ENCODE data around the gene SLC25A45. TPM values are rescaled to one million over a fixed set of nuclear protein-coding genes. Genes with fewer than 3 reads are reported as not detected.
A peak's percentile ranks its signal among the peaks of the same experiment; 100 is the strongest.
"Not testable (repeated sequence)": the region's sequence is repeated elsewhere in the genome, so short reads cannot be mapped to it uniquely, and the experiment has no call there.

The SLC25A45 gene
- total and polyA plus RNA-seq, 8 donors: 16.2 to 58.2 (median 34.7) TPM

DNA sequence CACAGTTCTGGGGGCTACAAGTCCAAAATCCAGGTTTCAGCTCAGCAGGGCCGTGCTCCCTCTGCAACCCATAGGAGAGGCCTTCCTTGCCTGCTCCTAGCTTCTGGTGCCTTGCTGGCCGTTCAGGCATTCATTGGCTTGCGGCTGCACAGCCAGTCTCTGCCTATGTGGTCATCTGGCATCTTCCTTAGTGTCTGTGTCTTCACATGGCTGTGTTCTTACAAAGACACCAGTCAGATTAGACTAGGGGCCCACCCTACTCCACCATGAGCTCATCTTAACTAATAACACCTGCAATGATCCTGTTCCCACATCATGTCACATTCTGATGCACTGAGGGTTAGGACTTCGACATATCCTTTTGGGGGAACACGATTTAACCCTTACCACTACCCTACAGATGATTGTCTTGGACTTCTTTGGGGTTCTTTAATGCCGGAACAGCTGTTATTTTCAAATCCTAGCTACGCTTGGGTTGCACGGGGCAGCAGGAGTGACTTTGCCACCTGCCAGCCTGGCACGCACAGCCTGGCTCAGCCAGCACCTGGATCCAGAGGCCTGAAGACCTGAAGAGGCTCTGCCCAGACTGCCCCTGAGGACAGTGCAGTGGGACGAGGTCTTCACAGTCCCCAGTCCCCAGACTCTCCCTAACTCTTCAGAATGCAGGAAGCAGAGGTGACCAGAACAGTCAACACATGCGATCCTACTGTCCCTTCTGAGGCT is 32.5 kb upstream of the SLC25A45 start:
- peak in 3 of 6 donors; percentile 40 to 50 (median 50) for DNase-seq
- H3K9me3 ChIP-seq: no peaks in the 10 kb centered on the region
- FAIRE-seq: no peak
- ATAC-seq: no peak
- peaks cover 25 to 40% (median 35%) of the 10 kb centered on the region in 3 donors for H3K4me1 ChIP-seq
- no peak overlapping the region for H3K27ac ChIP-seq
- WGBS, 2 donors: 76 to 80% methylated on average over 11 of the region's 11 CpGs
- H3K27me3 ChIP-seq: no peaks in the 10 kb centered on the region
- intact Hi-C loops (cut with DNase I): loop anchor here in 2 of 3 donors (5.0 kb wide), 2 partner anchors 52 to 97 kb away; no protein-coding TSS in a partner anchor
- H3K36me3 ChIP-seq: no peaks in the 10 kb centered on the region
- H3K4me3 ChIP-seq: no peak overlapping the region
- TF ChIP-seq, protein P1, sequence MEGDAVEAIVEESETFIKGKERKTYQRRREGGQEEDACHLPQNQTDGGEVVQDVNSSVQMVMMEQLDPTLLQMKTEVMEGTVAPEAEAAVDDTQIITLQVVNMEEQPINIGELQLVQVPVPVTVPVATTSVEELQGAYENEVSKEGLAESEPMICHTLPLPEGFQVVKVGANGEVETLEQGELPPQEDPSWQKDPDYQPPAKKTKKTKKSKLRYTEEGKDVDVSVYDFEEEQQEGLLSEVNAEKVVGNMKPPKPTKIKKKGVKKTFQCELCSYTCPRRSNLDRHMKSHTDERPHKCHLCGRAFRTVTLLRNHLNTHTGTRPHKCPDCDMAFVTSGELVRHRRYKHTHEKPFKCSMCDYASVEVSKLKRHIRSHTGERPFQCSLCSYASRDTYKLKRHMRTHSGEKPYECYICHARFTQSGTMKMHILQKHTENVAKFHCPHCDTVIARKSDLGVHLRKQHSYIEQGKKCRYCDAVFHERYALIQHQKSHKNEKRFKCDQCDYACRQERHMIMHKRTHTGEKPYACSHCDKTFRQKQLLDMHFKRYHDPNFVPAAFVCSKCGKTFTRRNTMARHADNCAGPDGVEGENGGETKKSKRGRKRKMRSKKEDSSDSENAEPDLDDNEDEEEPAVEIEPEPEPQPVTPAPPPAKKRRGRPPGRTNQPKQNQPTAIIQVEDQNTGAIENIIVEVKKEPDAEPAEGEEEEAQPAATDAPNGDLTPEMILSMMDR (IDR thresholded peaks at IDR 0.05): no peak

GRCh38 chr11:65413077-65413664 is 30.7 kb upstream of the SLC25A45 start:
- intact Hi-C loops (cut with DNase I); ATAC-seq; FAIRE-seq; H3K27me3 ChIP-seq; H3K4me3 ChIP-seq; H3K9me3 ChIP-seq: not testable (repeated sequence)
- H3K36me3 ChIP-seq: peaks cover 0 to 11% (median 4%) of the 10 kb centered on the region in 3 donors
- DNase-seq: peak in 2 of 6 donors; percentile 14 to 26
- H3K27ac ChIP-seq: peak overlapping the region in 1 of 4 donors; percentile 73
- H3K4me1 ChIP-seq: peaks cover 17 to 22% (median 18%) of the 10 kb centered on the region in 3 donors
- WGBS, 2 donors: 91 to 94% methylated on average over 15 of the region's 15 CpGs

DNA sequence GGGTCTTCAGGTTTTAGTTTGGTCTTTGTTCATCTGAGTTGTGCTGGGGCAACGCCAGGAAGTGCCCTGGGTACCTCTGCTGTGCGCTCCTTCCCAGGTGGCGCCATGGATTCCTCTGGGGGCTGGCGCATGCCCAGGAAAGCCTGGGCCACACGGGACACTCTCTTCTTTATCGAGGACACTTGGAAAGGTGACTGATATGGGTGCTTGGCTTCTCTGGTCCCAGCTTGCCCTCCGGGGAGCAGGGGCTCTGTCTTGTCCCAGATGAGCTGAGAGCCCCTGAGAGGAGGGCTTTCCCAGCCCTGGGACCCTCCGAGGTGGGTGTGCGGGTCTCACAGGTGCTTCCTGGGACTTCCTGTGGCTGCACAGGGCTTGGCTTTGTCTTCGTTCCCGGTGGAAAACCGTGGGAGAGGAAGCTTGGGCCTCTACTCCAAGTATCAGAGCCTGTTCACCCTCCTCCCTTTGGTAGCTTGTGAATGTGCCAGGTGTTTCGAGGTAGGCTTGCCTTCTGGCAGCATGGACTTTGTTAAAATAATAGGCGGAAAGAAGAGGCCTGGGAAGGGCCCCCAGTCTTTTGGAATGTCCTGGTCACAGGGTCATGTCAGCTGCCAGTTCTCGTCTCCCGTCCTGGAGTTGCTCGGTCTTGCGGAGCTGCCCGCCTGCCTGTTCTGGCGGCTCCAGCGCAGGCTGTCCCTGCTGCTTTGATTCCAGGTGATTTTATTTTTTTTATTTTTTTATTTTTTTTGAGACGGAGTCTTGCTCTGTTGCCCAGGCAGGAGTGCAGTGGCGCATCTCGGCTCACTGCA is 30.0 kb upstream of the SLC25A45 start:
- intact Hi-C loops (cut with DNase I): no loop called here
- TF ChIP-seq, protein P1 (IDR thresholded peaks at IDR 0.05): no peak
- WGBS, 2 donors: 55 to 62% methylated on average over 24 of the region's 24 CpGs
- peak in 4 of 6 donors; percentile 51 to 58 (median 55) for DNase-seq
- no peak overlapping the region for H3K4me3 ChIP-seq
- ATAC-seq: peak in 2 of 4 donors; percentile 1 to 9
- peaks cover 0 to 14% (median 4%) of the 10 kb centered on the region in 3 donors for H3K36me3 ChIP-seq
- peaks cover 10 to 16% (median 11%) of the 10 kb centered on the region in 3 donors for H3K4me1 ChIP-seq
- H3K27me3 ChIP-seq: no peaks in the 10 kb centered on the region
- H3K27ac ChIP-seq: peak overlapping the region in 2 of 4 donors; percentile 48 to 73
- H3K9me3 ChIP-seq: no peaks in the 10 kb centered on the region
- no peak for FAIRE-seq

GRCh38 chr11:65411681-65412070 is 29.2 kb upstream of the SLC25A45 start:
- DNase-seq (peak in 1 of 6 donors; percentile 39), FAIRE-seq (no peak)
- H3K36me3 ChIP-seq: peaks cover 3 to 22% (median 4%) of the 10 kb centered on the region in 3 donors

More at GRCh38 chr11:65411681-65412070, 29.2 kb upstream of the SLC25A45 start:
- ATAC-seq: no peak
- intact Hi-C loops (cut with DNase I): no loop called here
- WGBS, 2 donors: 80 to 95% methylated on average over 5 of the region's 5 CpGs
- TF ChIP-seq, protein P1 (IDR thresholded peaks at IDR 0.05): no peak
- peaks cover 2 to 8% (median 3%) of the 10 kb centered on the region in 3 donors for H3K4me1 ChIP-seq
- no peaks in the 10 kb centered on the region for H3K9me3 ChIP-seq
- no peaks in the 10 kb centered on the region for H3K27me3 ChIP-seq
- H3K27ac ChIP-seq: no peak overlapping the region
- no peak overlapping the region for H3K4me3 ChIP-seq
